ENCODE results near the gene FOXL2.

GRCh38 chr3:138912237-138912636 is 34.7 kb downstream of the FOXL2 start:
- no peak for TF ChIP-seq CTCF (conservative IDR thresholded peaks at IDR 0.05; ENCODE audit: low read depth, low read length)
- TF ChIP-seq EZH2 (IDR thresholded peaks at IDR 0.05; ENCODE audit: low read length, unreplicated experiment): no peak

Measured in PC-3 (cell line).